IMR-90 (cell line): Measurements from ENCODE around the gene FBXO44. TPM values are rescaled to one million over a fixed set of nuclear protein-coding genes. Genes with fewer than 3 reads are reported as not detected.

Experiments used
- ATAC-seq: fragments of 200-7000 bp; cut with Tn5 transposase; 2 replicates; pipeline ENCODE4 v1.9.1; 2020; ENCODE audit warnings: low read depth, mild to moderate bottlenecking, moderate library complexity
- BruUV-seq: library from RNA; stranded (reverse); fragments of 400-500 nt; replicated peaks from 2 replicates; lab custom pipeline; 2021; lab: Mats Ljungman, UMichigan
- CTCF ChIA-PET: fragments of 300-600 bp; formaldehyde crosslinking; extraction: SDS; loops from one replicate; lab custom pipeline; 2021; ENCODE audit warnings: antibody characterized with exemption; lab: Yijun Ruan, JAX
- POLR2A ChIA-PET: fragments of 300-600 bp; sonication (Branson Sonifier 250); formaldehyde crosslinking; loops from one replicate; lab custom pipeline; 2022; ENCODE audit warnings: antibody characterized with exemption; ENCODE audit not compliant: unreplicated experiment; lab: Charles Lee
- DNase-seq: peaks from one replicate; pipeline ENCODE4 v3.0.0; 2013
- H2AFZ ChIP-seq: replicated peaks from 2 replicates; pipeline ENCODE3; 2013; ENCODE audit warnings: low read length, mild to moderate bottlenecking; ENCODE audit not compliant: poor library complexity
- H2AK5ac ChIP-seq: 2 replicates; pipeline ENCODE4 v1.6.1; 2013; ENCODE audit warnings: low read depth, low read length, inconsistent platforms
- H2AK9ac ChIP-seq: replicated peaks from 2 replicates; pipeline ENCODE3; 2013; ENCODE audit warnings: mild to moderate bottlenecking, low read depth, low read length, moderate library complexity; ENCODE audit not compliant: poor library complexity
- H2BK120ac ChIP-seq: 2 replicates; pipeline ENCODE4 v1.6.1; 2013; ENCODE audit warnings: low read depth, low read length, inconsistent platforms
- H2BK15ac ChIP-seq: 3 replicates; pipeline ENCODE4 v1.6.1; 2013; ENCODE audit warnings: low read depth, low read length, inconsistent platforms
- H2BK20ac ChIP-seq: 2 replicates; pipeline ENCODE4 v1.6.1; 2013; ENCODE audit warnings: low read depth, mild to moderate bottlenecking, inconsistent platforms, low read length, moderate library complexity
- H2BK5ac ChIP-seq: 2 replicates; pipeline ENCODE4 v1.6.1; 2013; ENCODE audit warnings: mild to moderate bottlenecking, low read depth, low read length, inconsistent platforms; ENCODE audit not compliant: poor library complexity, severe bottlenecking
- H3K14ac ChIP-seq: replicated peaks from 2 replicates; pipeline ENCODE4 v1.6.1; 2013; ENCODE audit warnings: low read depth, low read length, inconsistent platforms
- H3K18ac ChIP-seq: 2 replicates; pipeline ENCODE4 v1.6.1; 2013; ENCODE audit warnings: low read depth, low read length, control low read depth
- H3K23ac ChIP-seq: 2 replicates; pipeline ENCODE4 v1.6.1; 2013; ENCODE audit warnings: low read depth, low read length, inconsistent platforms
- H3K27ac ChIP-seq: 2 replicates; pipeline ENCODE4 v1.5.1; 2013; ENCODE audit warnings: mild to moderate bottlenecking, control low read depth, low read length; ENCODE audit not compliant: insufficient read depth
- H3K27me3 ChIP-seq: 2 replicates; pipeline ENCODE4 v1.6.1; 2013; ENCODE audit warnings: low read length; ENCODE audit not compliant: control insufficient read depth, insufficient read depth
- H3K36me3 ChIP-seq: 2 replicates; pipeline ENCODE4 v1.6.1; 2013; ENCODE audit warnings: low read length, mixed read lengths; ENCODE audit not compliant: control insufficient read depth, insufficient read depth
- H3K4ac ChIP-seq: 2 replicates; pipeline ENCODE4 v1.6.1; 2013; ENCODE audit warnings: low read depth, low read length, inconsistent platforms
- H3K4me1 ChIP-seq: 2 replicates; pipeline ENCODE4 v1.6.1; 2013; ENCODE audit warnings: low read length, mixed read lengths; ENCODE audit not compliant: control insufficient read depth, insufficient read depth
- H3K4me2 ChIP-seq: 2 replicates; pipeline ENCODE4 v1.6.1; 2013; ENCODE audit warnings: low read depth, mild to moderate bottlenecking, control low read depth, low read length, moderate library complexity
- H3K4me3 ChIP-seq: 2 replicates; pipeline ENCODE4 v1.5.1; 2013; ENCODE audit warnings: low read depth, mild to moderate bottlenecking, control low read depth, low read length, moderate library complexity; ENCODE audit not compliant: insufficient read depth
- H3K56ac ChIP-seq: 2 replicates; pipeline ENCODE4 v1.6.1; 2013; ENCODE audit warnings: low read length, inconsistent platforms; ENCODE audit not compliant: insufficient read depth; ENCODE audit errors: extremely low read depth
- H3K79me1 ChIP-seq, 2 experiments: 2 replicates each; pipeline ENCODE4 v1.6.1; 2013; ENCODE audit warnings: low read length in 2 of 2, inconsistent platforms in 1 of 2, low read depth in 1 of 2
- H3K9ac ChIP-seq: 2 replicates; pipeline ENCODE4 v1.6.1; 2013; ENCODE audit warnings: low read depth, low read length, control low read depth
- H3K9me1 ChIP-seq: 2 replicates; pipeline ENCODE4 v1.6.1; 2013; ENCODE audit warnings: low read length, inconsistent platforms; ENCODE audit not compliant: insufficient read depth
- H3K9me3 ChIP-seq: 2 replicates; pipeline ENCODE4 v1.6.1; 2013; ENCODE audit warnings: low read length; ENCODE audit not compliant: control insufficient read depth, insufficient read depth
- H4K20me1 ChIP-seq: 2 replicates; pipeline ENCODE4 v1.6.1; 2013; ENCODE audit warnings: low read length, inconsistent platforms; ENCODE audit not compliant: insufficient read depth
- H4K5ac ChIP-seq: 2 replicates; pipeline ENCODE4 v1.6.1; 2013; ENCODE audit warnings: mild to moderate bottlenecking, low read depth, low read length, control low read depth
- H4K8ac ChIP-seq, 2 experiments: 2 replicates each; pipeline ENCODE4 v1.6.1; 2013; ENCODE audit warnings: low read depth in 2 of 2, low read length in 2 of 2, control low read depth in 1 of 2, inconsistent platforms in 1 of 2
- H4K91ac ChIP-seq: 2 replicates; pipeline ENCODE4 v1.6.1; 2013; ENCODE audit warnings: low read depth, low read length, inconsistent platforms; ENCODE audit not compliant: insufficient read depth
- BHLHE40 ChIP-seq: fragments of 150-350 bp; IDR thresholded peaks from 2 replicates; pipeline ENCODE4 v1.6.1; 2016; ENCODE audit warnings: mild to moderate bottlenecking, low read depth, low read length
- CEBPB ChIP-seq: IDR thresholded peaks from 2 replicates; pipeline ENCODE4 v1.6.1; 2012; ENCODE audit warnings: low read depth, low read length, improper control_type of control experiment
- CHD1 ChIP-seq: IDR thresholded peaks from 2 replicates; pipeline ENCODE4 v1.6.1; 2012; ENCODE audit warnings: low read depth, low read length, improper control_type of control experiment
- FOS ChIP-seq: fragments of 150-350 bp; IDR thresholded peaks from 2 replicates; pipeline ENCODE4 v1.6.1; 2016; ENCODE audit warnings: low read depth, low read length
- MAFK ChIP-seq: IDR thresholded peaks from 2 replicates; pipeline ENCODE4 v1.6.1; 2012; ENCODE audit warnings: low read depth, low read length, improper control_type of control experiment
- MAZ ChIP-seq: IDR thresholded peaks from 2 replicates; pipeline ENCODE4 v1.6.1; 2012; ENCODE audit warnings: low read depth, mild to moderate bottlenecking, low read length, improper control_type of control experiment, moderate library complexity, borderline replicate concordance
- MXI1 ChIP-seq: IDR thresholded peaks from 2 replicates; pipeline ENCODE4 v1.6.1; 2012; ENCODE audit warnings: low read depth, mild to moderate bottlenecking, low read length, moderate library complexity, borderline replicate concordance
- NFE2L2 ChIP-seq: fragments of 150-350 bp; IDR thresholded peaks from 2 replicates; pipeline ENCODE4 v1.6.1; 2016; ENCODE audit warnings: low read depth, mild to moderate bottlenecking, low read length
- POLR2A ChIP-seq: IDR thresholded peaks from 2 replicates; pipeline ENCODE4 v1.6.1; 2012; ENCODE audit warnings: mild to moderate bottlenecking, low read depth, low read length
- RCOR1 ChIP-seq: IDR thresholded peaks from 2 replicates; pipeline ENCODE4 v1.6.1; 2012; ENCODE audit warnings: mild to moderate bottlenecking, low read length, improper control_type of control experiment; ENCODE audit not compliant: insufficient replicate concordance
- RFX5 ChIP-seq: IDR thresholded peaks from 2 replicates; pipeline ENCODE4 v1.8.0; 2012; ENCODE audit warnings: low read depth, mild to moderate bottlenecking, low read length, moderate library complexity
- SMC3 ChIP-seq: fragments of 150-350 bp; IDR thresholded peaks from 2 replicates; pipeline ENCODE4 v1.6.1; 2016; ENCODE audit warnings: low read depth, mild to moderate bottlenecking, antibody characterized with exemption, low read length, moderate library complexity
- WGBS, 2 experiments: methylation state at CpG; one replicate each; pipeline versions ENCODE4 v1.1.5 to v1.1.7; 2013; ENCODE audit warnings: missing lambda C conversion rate in 2 of 2; ENCODE audit not compliant: insufficient read length in 1 of 2; ENCODE audit errors: extremely low coverage in 2 of 2; 5-methylcytosine and 5-hydroxymethylcytosine counted together
- dilution Hi-C: fragments of 300-500 bp; cut with HindIII; formaldehyde crosslinking; loops from one replicate; pipeline ENCODE4 v1.14.3; 2018; ENCODE audit warnings: low sequenced_read_pairs; ENCODE audit not compliant: unreplicated experiment
- in situ Hi-C: fragments of 300-500 bp; cut with MboI; formaldehyde crosslinking; loops from 3 replicates; pipeline ENCODE4 v1.14.3; 2019; ENCODE audit warnings: low sequenced_read_pairs, inconsistent platforms, mixed read lengths
- intact Hi-C: fragments of 100-400 bp; cut with micrococcal nuclease; formaldehyde crosslinking; loops from 2 replicates; pipeline ENCODE4 v1.10.0; 2022
- polyA plus RNA-seq, 3 experiments: library from polyadenylated mRNA; depleted of rRNA; stranded (reverse); fragments of >200 nt; gene quantifications; 2 replicates each; pipeline ENCODE4 v1.2.3, GENCODE V29; 2012; ENCODE audit warnings: low replicate concordance in 1 of 3
- total RNA-seq: library from RNA; depleted of rRNA; stranded (reverse); fragments of >200 nt; gene quantifications from 2 replicates; pipeline ENCODE4 v1.2.3, GENCODE V29; 2012
- TF ChIP-seq, protein P1 (sequence below): fragments of 150-350 bp; IDR thresholded peaks from 2 replicates; pipeline ENCODE4 v1.6.1; 2017; ENCODE audit warnings: mild to moderate bottlenecking, antibody characterized with exemption, low read length, low read depth

The FBXO44 gene
- total and polyA plus RNA-seq, 2 of the 4 experiments (the other 2 are of a cell fraction): 9.3 to 25.5 TPM

DNA sequence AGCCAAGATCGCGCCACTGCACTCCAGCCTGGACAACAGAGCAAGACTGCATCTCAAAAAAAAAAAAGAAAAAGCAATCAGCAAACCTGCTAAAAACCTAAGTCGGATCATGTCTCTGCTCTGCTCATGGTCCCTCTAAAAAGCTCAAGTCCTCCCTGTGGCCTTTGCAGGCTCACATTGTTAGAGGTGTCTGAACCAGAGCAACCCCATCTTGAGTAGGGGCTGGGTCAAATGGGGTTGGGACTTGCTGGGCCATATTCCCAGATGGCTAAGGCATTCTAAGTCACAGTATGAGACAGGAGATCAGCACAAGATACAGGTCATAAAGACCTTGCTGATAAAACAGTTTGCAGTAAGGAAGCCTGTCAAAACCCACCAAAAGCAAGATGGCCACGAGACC is 33.8 kb downstream of the FBXO44 start:
- Histone ChIP-seq H2BK120ac (no peak overlapping the region), H2AK5ac (no peak overlapping the region), H4K8ac (no peak overlapping the region), H4K91ac (no peak overlapping the region), H3K36me3 (no peaks in the 10 kb centered on the region), H2BK20ac (no peak overlapping the region), H3K27me3 (peaks cover 40% of the 10 kb centered on the region), H3K4me2 (no peak overlapping the region), H3K27ac (no peak overlapping the region), H4K5ac (no peak overlapping the region), H3K56ac (no peak overlapping the region), H3K9me1 (0 out of 2 replicates have a peak, but pooled peaks cover 4% of the 10 kb centered on the region), H3K9ac (no peak overlapping the region), H2AFZ (no peak overlapping the region), H3K23ac (no peak overlapping the region), H3K9me3 (no peaks in the 10 kb centered on the region), H3K4ac (no peak overlapping the region), H3K18ac (no peak overlapping the region), H3K14ac (no peak overlapping the region), H3K4me1 (peaks cover 3% of the 10 kb centered on the region; the same call in 1 of the 2 replicates), H3K4me3 (no peak overlapping the region), H2BK15ac (no peak overlapping the region), H4K20me1 (no peaks in the 10 kb centered on the region), H2BK5ac (no peak overlapping the region), H2AK9ac (no peak overlapping the region), H3K79me1 (no peaks in the 10 kb centered on the region)
- no peak for DNase-seq
- WGBS, 2 experiments: 50% methylated on average over 1 of the region's 4 CpGs; no CpG with 5 or more reads in 1 of the 2 experiments
- ChIA-PET POLR2A (no interaction called here), CTCF (no interaction called here)
- TF ChIP-seq MAFK (no peak), BHLHE40 (no peak), RFX5 (no peak), NFE2L2 (no peak), MXI1 (no peak), SMC3 (no peak), FOS (no peak), MAZ (no peak), CEBPB (no peak), POLR2A (no peak), RCOR1 (no peak), CHD1 (no peak)
- TF ChIP-seq, protein P1, sequence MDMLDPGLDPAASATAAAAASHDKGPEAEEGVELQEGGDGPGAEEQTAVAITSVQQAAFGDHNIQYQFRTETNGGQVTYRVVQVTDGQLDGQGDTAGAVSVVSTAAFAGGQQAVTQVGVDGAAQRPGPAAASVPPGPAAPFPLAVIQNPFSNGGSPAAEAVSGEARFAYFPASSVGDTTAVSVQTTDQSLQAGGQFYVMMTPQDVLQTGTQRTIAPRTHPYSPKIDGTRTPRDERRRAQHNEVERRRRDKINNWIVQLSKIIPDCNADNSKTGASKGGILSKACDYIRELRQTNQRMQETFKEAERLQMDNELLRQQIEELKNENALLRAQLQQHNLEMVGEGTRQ: no peak
- in situ Hi-C loops (no loop called here), intact Hi-C loops (no loop called here), dilution Hi-C loops (no loop called here)
- no TSS peak for BruUV-seq
- no peak for ATAC-seq
